DOHH2 (cell line): ENCODE results near the gene CPS1.

Source experiments
- H3F3A ChIP-seq: fragments of 200-600 bp; sonication (generic), shearing (Covaris generic); 2 replicates; pipeline ENCODE4 v1.6.0; 2016; ENCODE audit warnings: antibody characterized with exemption, mild to moderate bottlenecking; ENCODE audit not compliant: control insufficient read depth, insufficient read depth
- H3K27ac ChIP-seq: fragments of 200-600 bp; sonication (generic); 2 replicates; pipeline ENCODE4 v1.5.1; 2014; ENCODE audit warnings: low read depth, mild to moderate bottlenecking, low read length, moderate library complexity
- H3K27me3 ChIP-seq: fragments of 200-600 bp; sonication (generic); 2 replicates; pipeline ENCODE4 v1.6.1; 2014; ENCODE audit warnings: mild to moderate bottlenecking, low read length, mixed read lengths; ENCODE audit not compliant: control insufficient read depth
- H3K36me3 ChIP-seq: fragments of 200-600 bp; sonication (generic); 2 replicates; pipeline ENCODE4 v1.6.1; 2014; ENCODE audit warnings: mild to moderate bottlenecking, low read length, moderate library complexity, mixed read lengths; ENCODE audit not compliant: control insufficient read depth
- H3K4me1 ChIP-seq: fragments of 200-600 bp; sonication (generic); 2 replicates; pipeline ENCODE4 v1.6.1; 2014; ENCODE audit warnings: mild to moderate bottlenecking, low read length, mixed read lengths; ENCODE audit not compliant: control insufficient read depth
- H3K4me2 ChIP-seq: fragments of 200-600 bp; sonication (generic); 2 replicates; pipeline ENCODE4 v1.6.0; 2014; ENCODE audit warnings: mild to moderate bottlenecking, low read length, moderate library complexity
- H3K4me3 ChIP-seq: fragments of 200-600 bp; sonication (generic); 2 replicates; pipeline ENCODE4 v1.5.1; 2014; ENCODE audit warnings: mild to moderate bottlenecking, low read length, mixed read lengths
- H3K79me2 ChIP-seq: fragments of 200-600 bp; sonication (generic); 2 replicates; pipeline ENCODE4 v1.6.1; 2014; ENCODE audit warnings: mild to moderate bottlenecking, low read length, mixed read lengths; ENCODE audit not compliant: control insufficient read depth
- H3K9me2 ChIP-seq: fragments of 200-600 bp; sonication (generic); replicated peaks from 2 replicates; pipeline ENCODE4 v1.6.1; 2014; ENCODE audit warnings: mild to moderate bottlenecking, low read length, mixed read lengths; ENCODE audit not compliant: control insufficient read depth
- H3K9me3 ChIP-seq: fragments of 200-600 bp; sonication (generic); 2 replicates; pipeline ENCODE4 v1.6.1; 2014; ENCODE audit warnings: antibody characterized with exemption, low read length, mixed read lengths; ENCODE audit not compliant: control insufficient read depth, insufficient read depth
- H4K20me1 ChIP-seq: fragments of 200-600 bp; sonication (generic); 2 replicates; pipeline ENCODE4 v1.6.0; 2014; ENCODE audit warnings: low read depth, mild to moderate bottlenecking, antibody characterized with exemption, low read length, moderate library complexity; ENCODE audit not compliant: control insufficient read depth, insufficient read depth
- CTCF ChIP-seq: fragments of 200-600 bp; sonication (generic); IDR thresholded peaks from one replicate; pipeline ENCODE4 v1.5.1; 2014; ENCODE audit warnings: antibody characterized with exemption, mild to moderate bottlenecking, low read depth, low read length; ENCODE audit not compliant: poor library complexity, severe bottlenecking
- EZH2phosphoT487 ChIP-seq: fragments of 200-600 bp; sonication (generic); IDR thresholded peaks from 2 replicates; pipeline ENCODE4 v1.6.1; 2017; ENCODE audit warnings: borderline replicate concordance, mild to moderate bottlenecking, antibody characterized with exemption, low read length, moderate library complexity, mixed read lengths

Gene CPS1

DNA sequence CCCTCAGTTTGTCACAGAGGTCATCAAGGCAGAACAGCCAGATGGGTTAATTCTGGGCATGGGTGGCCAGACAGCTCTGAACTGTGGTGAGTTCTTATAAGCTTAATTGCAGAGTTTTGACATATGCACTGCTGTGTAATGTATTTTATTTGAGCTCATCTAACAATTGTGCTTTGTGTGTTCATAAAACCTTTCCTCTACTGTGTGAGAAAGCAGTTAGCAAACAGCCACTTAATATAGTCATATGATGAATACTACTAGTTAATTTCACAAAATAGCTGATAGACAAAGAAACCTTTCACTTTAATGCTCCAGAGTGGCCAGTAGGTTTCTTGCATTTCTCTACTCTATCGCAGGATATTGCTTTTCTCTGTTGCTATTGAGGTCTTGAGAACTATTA, 43.1 kb downstream of the CPS1 start:
- Histone ChIP-seq H3K4me2 (no peak overlapping the region), H3K4me3 (no peak overlapping the region), H4K20me1 (no peaks in the 10 kb centered on the region), H3K36me3 (no peaks in the 10 kb centered on the region), H3K79me2 (no peaks in the 10 kb centered on the region), H3K9me2 (no peaks in the 10 kb centered on the region), H3K9me3 (no peaks in the 10 kb centered on the region), H3K4me1 (no peaks in the 10 kb centered on the region), H3F3A (no peaks in the 10 kb centered on the region), H3K27ac (no peak overlapping the region), H3K27me3 (no peaks in the 10 kb centered on the region)
- no peak for TF ChIP-seq EZH2phosphoT487
- TF ChIP-seq CTCF: no peak

- Histone ChIP-seq H3K27me3 (no peaks in the 10 kb centered on the region), H3K27ac (no peak overlapping the region), H3K4me3 (no peak overlapping the region), H4K20me1 (no peaks in the 10 kb centered on the region), H3K36me3 (no peaks in the 10 kb centered on the region), H3F3A (no peaks in the 10 kb centered on the region), H3K79me2 (no peaks in the 10 kb centered on the region), H3K4me1 (no peaks in the 10 kb centered on the region), H3K4me2 (no peak overlapping the region), H3K9me2 (no peaks in the 10 kb centered on the region), H3K9me3 (no peaks in the 10 kb centered on the region)
- TF ChIP-seq EZH2phosphoT487: no peak
These were observed 48.3 kb downstream of the CPS1 start for GRCh38 chr2:210604666-210605065.

DNA sequence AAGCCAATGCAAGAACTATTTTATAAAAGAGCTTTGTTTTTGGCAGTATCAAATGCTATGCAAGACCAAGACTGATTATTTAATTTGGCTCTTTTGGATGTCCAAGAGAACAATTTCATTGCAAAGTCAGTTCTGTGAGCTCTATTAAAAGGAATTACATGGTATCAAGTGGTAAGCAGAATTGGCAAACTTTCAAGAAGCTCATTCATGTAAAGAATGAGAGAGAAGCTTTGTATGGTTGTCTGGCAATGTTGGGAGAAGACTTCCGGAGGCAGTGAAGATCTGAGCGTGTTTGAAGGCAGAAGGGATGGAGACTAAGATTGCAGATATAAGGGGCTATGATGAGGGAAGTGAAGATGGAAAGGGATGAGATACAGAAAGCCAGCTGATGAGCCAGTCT, 49.6 kb downstream of the CPS1 start:
- Histone ChIP-seq H3K4me2 (no peak overlapping the region), H3K9me2 (no peaks in the 10 kb centered on the region), H3K4me3 (no peak overlapping the region), H3K4me1 (no peaks in the 10 kb centered on the region), H3K9me3 (no peaks in the 10 kb centered on the region), H3K27me3 (no peaks in the 10 kb centered on the region), H4K20me1 (no peaks in the 10 kb centered on the region), H3F3A (no peaks in the 10 kb centered on the region), H3K79me2 (no peaks in the 10 kb centered on the region), H3K36me3 (no peaks in the 10 kb centered on the region), H3K27ac (no peak overlapping the region)
- TF ChIP-seq EZH2phosphoT487 (no peak), CTCF (no peak)

- no peaks in the 10 kb centered on the region for H3K36me3 ChIP-seq
- H3K4me2 ChIP-seq: no peak overlapping the region
- no peaks in the 10 kb centered on the region for H3K9me2 ChIP-seq
- no peaks in the 10 kb centered on the region for H3K4me1 ChIP-seq
- H3K9me3 ChIP-seq: no peaks in the 10 kb centered on the region
- no peaks in the 10 kb centered on the region for H3K79me2 ChIP-seq
- H3K27ac ChIP-seq: no peak overlapping the region
- no peaks in the 10 kb centered on the region for H3K27me3 ChIP-seq
- no peak overlapping the region for H3K4me3 ChIP-seq
- TF ChIP-seq CTCF (no peak), EZH2phosphoT487 (no peak)
- H3F3A ChIP-seq: no peaks in the 10 kb centered on the region
- H4K20me1 ChIP-seq: no peaks in the 10 kb centered on the region
These were observed 55.1 kb downstream of the CPS1 start for GRCh38 chr2:210611466-210611865.
